ENCODE measurements around the gene ID3.

Gene ID3

DNA sequence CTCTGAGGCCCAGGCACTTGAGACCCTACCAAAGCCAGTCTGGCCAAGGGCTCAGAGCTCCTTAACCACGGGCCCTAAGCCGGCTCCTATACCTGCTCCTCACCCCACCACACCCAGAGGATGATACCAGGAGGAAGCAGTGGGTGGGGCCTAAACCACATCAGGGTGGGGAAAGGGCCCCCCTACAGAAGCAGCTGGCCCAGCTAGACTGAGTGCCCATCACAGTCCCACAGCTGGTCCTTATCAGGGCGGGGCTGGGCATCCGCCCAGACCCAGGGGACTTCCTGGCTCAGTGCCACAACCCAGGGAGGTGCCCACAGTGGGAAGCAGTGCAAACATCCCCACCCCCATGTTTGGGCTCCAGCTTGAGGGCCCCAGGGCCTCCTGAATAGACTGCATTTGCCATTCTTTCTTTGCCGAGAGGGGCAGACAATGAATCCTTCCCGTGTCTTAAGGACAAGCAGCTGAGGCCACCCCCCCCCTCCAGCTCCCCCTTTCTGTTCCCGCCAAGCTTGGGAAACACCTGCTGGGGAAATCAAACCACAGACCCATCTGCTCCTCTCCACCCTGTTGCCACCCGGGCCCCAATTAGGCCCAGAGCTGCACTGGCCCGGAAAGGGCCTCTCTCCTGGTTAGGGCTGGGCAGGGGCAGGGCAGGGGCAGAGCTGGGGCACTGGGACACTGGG lies 34.4 kb downstream of the ID3 start:
- no peak for DNase-seq

GRCh38 chr1:23524163-23524562 lies 35.1 kb downstream of the ID3 start:
- DNase-seq, result no peak

DNA sequence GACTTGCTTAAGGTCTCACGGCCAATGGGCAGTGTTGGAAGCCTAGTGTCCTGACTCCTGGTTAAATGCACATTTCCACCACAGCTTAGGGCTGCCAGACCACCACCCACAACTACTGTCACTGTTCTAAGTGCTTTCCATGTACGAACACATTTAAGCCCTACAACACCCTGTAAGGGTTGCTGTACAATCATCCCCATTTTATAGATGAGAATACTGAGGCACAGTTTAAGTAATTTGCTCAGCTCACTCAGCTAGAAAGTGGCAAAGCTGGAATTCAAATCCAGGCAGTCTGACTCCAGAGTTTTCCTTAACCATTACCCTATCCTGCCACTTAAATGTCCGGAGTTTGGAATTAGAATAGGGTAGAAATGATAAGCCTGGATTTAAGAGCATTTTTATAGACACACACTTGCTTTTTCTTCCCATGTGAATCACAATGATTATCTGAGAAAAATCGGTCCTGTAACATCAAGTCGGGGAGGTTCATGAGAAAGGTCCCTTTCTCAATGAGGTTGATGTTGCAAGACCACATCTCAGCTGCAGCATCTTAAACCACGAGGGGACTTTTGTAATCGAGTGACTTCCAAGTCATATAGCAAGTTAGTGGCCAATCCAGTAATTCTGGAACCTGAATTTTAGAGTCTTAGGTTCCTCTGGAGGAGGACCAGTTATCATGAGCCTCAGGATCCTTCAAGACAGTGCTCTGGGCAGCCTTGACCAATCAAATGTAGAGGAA lies 36.9 kb downstream of the ID3 start:
- DNase-seq, result no peak

GRCh38 chr1:23521588-23521987 lies 37.7 kb downstream of the ID3 start:
- no peak for DNase-seq

DNA sequence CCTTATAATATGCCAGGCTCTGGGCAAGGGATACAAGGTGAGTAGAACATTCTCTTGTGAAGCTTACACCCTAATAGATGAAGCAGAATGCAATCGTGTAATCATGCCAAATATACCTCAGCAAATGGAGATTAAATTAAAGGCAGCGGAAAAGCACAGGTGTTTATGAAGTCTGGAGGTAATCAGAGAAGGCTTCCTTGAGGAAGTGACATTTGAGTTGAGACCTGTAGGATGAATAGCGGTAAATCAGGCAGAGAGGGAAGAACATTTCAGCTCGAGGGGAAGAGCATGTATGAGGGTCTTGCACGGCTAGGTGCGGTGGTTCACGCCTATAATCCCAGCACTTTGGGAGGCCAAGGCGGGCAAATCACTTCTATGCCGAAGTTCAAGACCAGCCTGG lies 41.7 kb downstream of the ID3 start:
- no peak for DNase-seq

- no peak for DNase-seq
These were observed 43.4 kb downstream of the ID3 start for GRCh38 chr1:23515905-23516304.

DNA sequence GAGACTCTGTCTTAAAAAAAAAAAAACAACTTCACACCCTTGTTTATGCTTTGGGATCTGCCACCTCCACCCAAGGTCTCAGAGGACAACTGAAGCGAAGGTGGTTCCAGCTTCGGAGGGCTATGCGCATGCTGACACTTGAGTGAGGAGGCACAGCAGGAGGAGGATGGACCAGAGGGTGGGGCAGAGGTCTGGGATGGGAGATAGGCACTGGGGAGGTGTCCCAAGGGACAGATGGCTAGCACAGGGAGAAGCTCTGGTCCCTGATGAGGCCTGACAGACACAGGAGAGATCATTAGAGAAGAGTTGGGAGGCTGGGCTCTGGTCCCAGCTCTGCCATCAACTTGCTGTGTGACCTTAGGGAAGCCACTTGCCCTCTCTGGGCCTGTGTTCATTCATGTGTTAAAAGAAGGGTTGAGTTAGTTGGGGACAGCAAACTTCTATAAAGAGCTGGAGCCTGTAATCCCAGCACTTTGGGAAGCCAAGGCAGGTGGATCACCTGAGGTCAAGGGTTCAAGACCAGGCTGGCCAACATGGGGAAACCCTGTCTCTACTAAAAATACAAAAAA lies 45.1 kb downstream of the ID3 start:
- no peak for DNase-seq

DNA sequence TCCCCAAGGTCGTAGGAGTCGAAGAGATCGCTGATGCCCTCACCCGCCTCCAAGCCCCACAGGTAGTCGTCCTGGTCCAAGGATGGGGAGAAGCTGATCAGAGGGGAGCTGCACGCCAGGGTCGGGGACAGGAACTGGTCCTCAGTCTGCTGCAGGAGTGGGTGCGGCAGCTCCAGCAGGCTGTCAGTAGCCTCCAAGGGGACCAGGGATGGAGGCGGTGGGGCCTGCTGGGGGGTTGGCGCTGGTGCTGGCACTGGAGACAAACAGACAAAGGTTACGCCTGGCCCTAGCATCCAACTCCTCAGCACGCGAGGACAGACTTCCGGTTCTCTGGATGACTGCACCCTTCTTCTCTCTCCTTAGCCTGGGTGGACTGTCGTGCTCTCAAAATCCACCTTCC lies 49.4 kb downstream of the ID3 start:
- no peak for DNase-seq
